Gastrocnemius medialis (tissue), 4 donors: ENCODE data around the gene MTURN. TPM values are rescaled to one million over a fixed set of nuclear protein-coding genes. Genes with fewer than 3 reads are reported as not detected.

Experiments
- ATAC-seq, 2 donors: fragments of 150-250 bp; one replicate each; pipeline ENCODE4 v1.9.1; 2016
- DNase-seq, 2 donors: peaks; one replicate each; pipeline ENCODE4 v3.0.0-alpha.2; 2019
- H3K27ac ChIP-seq, 4 donors: fragments of 200-600 bp; sonication (generic); 1 replicate in 1 of 4; 2 replicates in 3 of 4; pipeline ENCODE4 v1.5.1; 2016 to 2018; ENCODE audit warnings: mild to moderate bottlenecking in 2 of 4, moderate library complexity in 1 of 4
- H3K27me3 ChIP-seq, 3 donors: fragments of 200-600 bp; sonication (generic) in 2 of 3; 1 replicate in 1 of 3; 2 replicates in 2 of 3; pipeline versions ENCODE4 v1.5.1 to v1.6.0; 2016 to 2019; ENCODE audit warnings: mild to moderate bottlenecking in 1 of 3, moderate library complexity in 1 of 3
- H3K36me3 ChIP-seq, 2 donors: fragments of 200-600 bp; sonication (generic) in 1 of 2; one replicate each; pipeline ENCODE4 v1.5.1; 2017 to 2018
- H3K4me1 ChIP-seq, 2 donors: fragments of 200-600 bp; sonication (generic) in 1 of 2; one replicate each; pipeline ENCODE4 v1.5.1; 2016 to 2017; ENCODE audit warnings: mild to moderate bottlenecking in 2 of 2
- H3K4me3 ChIP-seq, 4 donors: fragments of 200-600 bp; sonication (generic) in 3 of 4; 1 replicate in 1 of 4; 2 replicates in 3 of 4; pipeline ENCODE4 v1.5.1; 2016 to 2019; ENCODE audit warnings: mild to moderate bottlenecking in 2 of 4
- H3K9me3 ChIP-seq, 3 donors: fragments of 200-600 bp; sonication (generic) in 2 of 3; 1 replicate in 1 of 3; 2 replicates in 2 of 3; pipeline ENCODE4 v1.5.1; 2016 to 2019
- CTCF ChIP-seq, 5 experiments: fragments of 450-650 bp in 3 of 5; fragments of 200-600 bp in 2 of 5; sonication (generic) in 2 of 5; IDR thresholded peaks in 4 of 5; conservative IDR thresholded peaks in 1 of 5; 1 replicate in 4 of 5; 2 replicates in 1 of 5; pipeline ENCODE4 v1.5.1; 2016 to 2019; ENCODE audit warnings: antibody characterized with exemption in 5 of 5, mild to moderate bottlenecking in 3 of 5, moderate library complexity in 3 of 5
- POLR2A ChIP-seq, 2 donors: fragments of 450-650 bp; IDR thresholded peaks; one replicate each; pipeline ENCODE4 v1.6.1; 2017; ENCODE audit warnings: antibody characterized with exemption in 2 of 2, mild to moderate bottlenecking in 2 of 2, moderate library complexity in 2 of 2
- in situ Hi-C, 4 donors: fragments of 200-750 bp; cut with MboI; loops; one replicate each; pipeline versions ENCODE4 v1.15.0 to v1.8.0; 2017; ENCODE audit warnings: low sequenced_read_pairs in 4 of 4
- intact Hi-C: fragments of 100-400 bp; cut with DNase I; formaldehyde crosslinking; loops from one replicate; pipeline ENCODE4 v1.15.1; 2023; ENCODE audit warnings: low total_unique reads
- total RNA-seq, 4 donors: library from RNA; depleted of rRNA; stranded (reverse); fragments of >200 nt; gene quantifications; one replicate each; pipeline versions ENCODE4 v1.1.0 to v1.2.3, GENCODE V29; 2016

MTURN gene
- total RNA-seq, 4 donors from 2014 or later = 32.9 to 81.9 (median 44.7) TPM

- in situ Hi-C loops = no loop called here
Measured at GRCh38 chr7:30114536-30115238, 20.1 kb upstream of the MTURN start.

GRCh38 chr7:30115709-30116297, 19.0 kb upstream of the MTURN start:
- no peaks in the 10 kb centered on the region for H3K36me3 ChIP-seq
- DNase-seq (no peak), ATAC-seq (no peak)
- H3K9me3 ChIP-seq = peaks cover 0 to 4% (median 0%) of the 10 kb centered on the region in 3 donors
- H3K27ac ChIP-seq = no peak overlapping the region
- no peak for TF ChIP-seq POLR2A (IDR thresholded peaks at IDR 0.05)
- no peak for TF ChIP-seq CTCF (IDR thresholded peaks at IDR 0.05 in 4 of 5, conservative IDR thresholded peaks at IDR 0.05 in 1 of 5)
- in situ Hi-C loops (no loop called here), intact Hi-C loops (loop anchor here (2.0 kb wide), 1 partner anchor 19 kb away; the partner anchor contains the start of gene MTURN)
- H3K4me3 ChIP-seq = no peak overlapping the region
- H3K4me1 ChIP-seq = peaks cover 8 to 12% of the 10 kb centered on the region in 2 donors
- no peaks in the 10 kb centered on the region for H3K27me3 ChIP-seq

More at GRCh38 chr7:30114536-30115238, 20.1 kb upstream of the MTURN start:
- TF ChIP-seq CTCF (IDR thresholded peaks at IDR 0.05 in 4 of 5, conservative IDR thresholded peaks at IDR 0.05 in 1 of 5) (no peak), POLR2A (IDR thresholded peaks at IDR 0.05) (no peak)
- no peaks in the 10 kb centered on the region for H3K36me3 ChIP-seq
- H3K4me1 ChIP-seq = peaks cover 8 to 12% of the 10 kb centered on the region in 2 donors
- no peak overlapping the region for H3K27ac ChIP-seq
- no peaks in the 10 kb centered on the region for H3K27me3 ChIP-seq
- no peak overlapping the region for H3K4me3 ChIP-seq
- no peak for DNase-seq
- no peak for ATAC-seq
- intact Hi-C loops = no loop called here
- peaks cover 0 to 4% (median 0%) of the 10 kb centered on the region in 3 donors for H3K9me3 ChIP-seq

- ATAC-seq (peak; percentile 94 to 98), DNase-seq (peak; percentile 32 to 77)
- Histone ChIP-seq H3K9me3 (peaks cover 0 to 4% (median 0%) of the 10 kb centered on the region in 3 donors), H3K27ac (peak overlapping the region in 2 of 4 donors; percentile 49 to 56), H3K27me3 (no peaks in the 10 kb centered on the region), H3K4me1 (peaks cover 8 to 12% of the 10 kb centered on the region in 2 donors), H3K36me3 (no peaks in the 10 kb centered on the region), H3K4me3 (no peak overlapping the region)
- TF ChIP-seq POLR2A (IDR thresholded peaks at IDR 0.05) = no peak
- in situ Hi-C loops (no loop called here), intact Hi-C loops (loop anchor here (2.0 kb wide), 1 partner anchor 18 kb away; the partner anchor contains the start of gene MTURN)
Measured at GRCh38 chr7:30116771-30117170, 18.0 kb upstream of the MTURN start.

GRCh38 chr7:30117896-30118295, 16.9 kb upstream of the MTURN start:
- Histone ChIP-seq H3K4me1 (peaks cover 8 to 12% of the 10 kb centered on the region in 2 donors), H3K27me3 (no peaks in the 10 kb centered on the region), H3K9me3 (peaks cover 0 to 3% (median 0%) of the 10 kb centered on the region in 3 donors), H3K4me3 (no peak overlapping the region), H3K27ac (no peak overlapping the region), H3K36me3 (no peaks in the 10 kb centered on the region)
- intact Hi-C loops = loop anchor here (2.0 kb wide), 1 partner anchor 17 kb away; the partner anchor contains the start of gene MTURN
- TF ChIP-seq POLR2A (IDR thresholded peaks at IDR 0.05) (no peak), CTCF (IDR thresholded peaks at IDR 0.05 in 4 of 5, conservative IDR thresholded peaks at IDR 0.05 in 1 of 5) (no peak)
- in situ Hi-C loops = no loop called here
- ATAC-seq (no peak), DNase-seq (no peak)

GRCh38 chr7:30119890-30120577, 14.8 kb upstream of the MTURN start:
- Histone ChIP-seq H3K27ac (no peak overlapping the region), H3K9me3 (no peaks in the 10 kb centered on the region), H3K27me3 (no peaks in the 10 kb centered on the region), H3K4me1 (peaks cover 8 to 12% of the 10 kb centered on the region in 2 donors), H3K36me3 (no peaks in the 10 kb centered on the region), H3K4me3 (no peak overlapping the region)
- ATAC-seq (no peak), DNase-seq (no peak)
- intact Hi-C loops = no loop called here
- no peak for TF ChIP-seq CTCF (IDR thresholded peaks at IDR 0.05 in 4 of 5, conservative IDR thresholded peaks at IDR 0.05 in 1 of 5)
- no peak for TF ChIP-seq POLR2A (IDR thresholded peaks at IDR 0.05)
- in situ Hi-C loops = no loop called here
